NCI-H1417 (cell line): ENCODE measurements around the gene RAB34.
"Not testable (repeated sequence)": the region's sequence is repeated elsewhere in the genome, so short reads cannot be mapped to it uniquely, and the experiment has no call there.

ENCODE experiments used
- DNase-seq, 3 experiments: peaks; one replicate each; lab custom pipeline; 2025; lab: John Stamatoyannopoulos, UW

Gene RAB34

DNA sequence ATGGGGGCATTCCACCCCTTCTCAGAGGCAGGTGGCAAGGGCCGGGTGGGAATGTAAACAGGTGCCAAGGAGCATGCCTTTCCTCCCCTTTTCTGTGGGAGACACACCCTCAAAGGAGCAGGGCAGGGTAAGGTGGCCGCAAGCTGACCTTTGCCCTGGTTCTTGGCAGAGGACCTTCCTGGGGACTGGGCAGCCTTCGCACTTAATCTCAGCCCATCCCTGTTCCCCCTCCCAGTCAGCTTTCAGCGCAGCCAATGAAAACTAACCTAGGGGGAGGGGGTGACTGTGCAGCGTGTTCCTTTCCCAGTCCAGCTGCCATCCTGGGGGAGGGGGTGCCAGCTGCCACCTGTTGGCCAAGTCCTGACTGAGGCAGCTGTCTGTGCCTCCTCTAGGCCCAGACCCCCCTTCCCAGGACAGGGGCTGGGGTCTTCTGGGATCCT is 29.0 kb upstream of the RAB34 start:
- DNase-seq = peak in 2 of 3 experiments; percentile 63 to 84

DNA sequence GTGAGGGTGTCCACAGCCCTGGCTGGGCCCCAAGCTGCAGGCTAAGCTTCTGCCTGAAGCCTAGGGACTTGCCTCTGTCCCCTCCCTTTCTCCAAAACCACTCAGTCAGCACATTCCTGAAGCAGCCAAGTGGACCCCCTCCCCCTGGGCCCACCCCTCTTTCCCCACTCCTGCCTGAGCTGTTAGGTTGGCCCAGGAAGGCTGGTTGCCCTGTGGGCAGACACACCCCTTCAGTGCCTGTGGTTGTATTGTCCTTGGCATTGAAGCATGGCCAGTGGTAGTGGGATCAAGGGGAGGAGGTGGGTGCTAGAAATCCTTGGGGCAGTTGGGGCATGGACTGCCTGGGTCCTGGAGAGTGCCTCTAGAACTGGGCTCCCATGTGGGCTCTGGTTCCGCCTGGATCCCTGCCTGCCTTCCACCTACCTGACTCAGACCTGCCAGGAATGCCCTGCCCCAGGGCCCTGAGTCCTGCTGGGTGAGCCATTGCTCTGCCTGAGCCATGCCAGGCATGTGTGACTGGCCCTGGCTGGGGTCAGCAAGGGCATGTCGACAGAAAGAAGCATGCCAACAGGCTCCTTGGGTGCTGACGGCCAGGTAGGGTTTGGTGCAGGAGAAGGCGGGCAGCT is 28.2 kb upstream of the RAB34 start:
- no peak for DNase-seq

- peak; percentile 26 to 80 (median 71) for DNase-seq
These were observed 27.5 kb upstream of the RAB34 start for GRCh38 chr17:28744972-28745785.

DNA sequence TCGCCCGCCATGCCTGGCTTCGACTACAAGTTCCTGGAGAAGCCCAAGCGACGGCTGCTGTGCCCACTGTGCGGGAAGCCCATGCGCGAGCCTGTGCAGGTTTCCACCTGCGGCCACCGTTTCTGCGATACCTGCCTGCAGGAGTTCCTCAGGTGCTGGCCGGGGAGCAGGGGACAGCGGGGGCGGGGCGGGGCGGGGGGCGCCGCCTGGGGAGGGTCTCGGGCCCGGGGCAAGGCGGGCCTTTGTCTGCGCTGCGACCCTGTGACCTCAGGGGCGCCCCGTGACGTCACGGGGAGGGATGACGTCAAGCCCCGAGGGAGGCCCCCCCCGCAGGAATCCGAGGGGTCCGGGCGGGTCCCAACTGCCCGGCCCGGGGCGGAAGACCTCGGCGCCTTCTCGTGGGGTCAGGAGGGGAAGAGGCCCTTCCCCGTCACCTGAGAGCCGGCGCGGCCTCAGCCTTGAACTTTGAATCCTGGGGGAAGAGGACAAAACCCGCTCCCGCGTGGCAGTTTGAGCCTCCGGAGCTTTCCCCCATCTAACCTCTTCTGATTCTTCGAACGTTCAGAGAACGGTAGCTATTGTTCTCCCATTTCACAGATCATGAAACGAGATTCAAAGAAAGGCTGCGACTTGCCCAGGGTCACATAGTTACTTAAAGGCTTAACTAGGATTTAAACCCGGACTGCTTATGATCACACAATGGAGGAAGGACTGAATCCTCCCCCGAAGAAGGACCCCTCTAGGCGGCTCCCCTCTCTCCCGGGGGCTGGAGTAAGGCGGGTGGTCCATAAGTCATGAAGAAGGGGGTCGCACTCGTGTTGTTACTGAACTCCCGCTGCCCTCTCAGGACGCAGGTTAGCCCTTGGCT is 26.7 kb upstream of the RAB34 start:
- peak; percentile 22 to 74 (median 67) for DNase-seq

GRCh38 chr17:28743243-28744103 is 25.8 kb upstream of the RAB34 start, which contains the start of gene TRAF4:
Gene TRAF4 (plus strand): TSS chr17:28744011. CDS start chr17:28744113, 102 bp downstream.
- peak; percentile 85 to 97 (median 94) for DNase-seq

GRCh38 chr17:28741358-28742349 is 24.0 kb upstream of the RAB34 start:
- no peak for DNase-seq

DNA sequence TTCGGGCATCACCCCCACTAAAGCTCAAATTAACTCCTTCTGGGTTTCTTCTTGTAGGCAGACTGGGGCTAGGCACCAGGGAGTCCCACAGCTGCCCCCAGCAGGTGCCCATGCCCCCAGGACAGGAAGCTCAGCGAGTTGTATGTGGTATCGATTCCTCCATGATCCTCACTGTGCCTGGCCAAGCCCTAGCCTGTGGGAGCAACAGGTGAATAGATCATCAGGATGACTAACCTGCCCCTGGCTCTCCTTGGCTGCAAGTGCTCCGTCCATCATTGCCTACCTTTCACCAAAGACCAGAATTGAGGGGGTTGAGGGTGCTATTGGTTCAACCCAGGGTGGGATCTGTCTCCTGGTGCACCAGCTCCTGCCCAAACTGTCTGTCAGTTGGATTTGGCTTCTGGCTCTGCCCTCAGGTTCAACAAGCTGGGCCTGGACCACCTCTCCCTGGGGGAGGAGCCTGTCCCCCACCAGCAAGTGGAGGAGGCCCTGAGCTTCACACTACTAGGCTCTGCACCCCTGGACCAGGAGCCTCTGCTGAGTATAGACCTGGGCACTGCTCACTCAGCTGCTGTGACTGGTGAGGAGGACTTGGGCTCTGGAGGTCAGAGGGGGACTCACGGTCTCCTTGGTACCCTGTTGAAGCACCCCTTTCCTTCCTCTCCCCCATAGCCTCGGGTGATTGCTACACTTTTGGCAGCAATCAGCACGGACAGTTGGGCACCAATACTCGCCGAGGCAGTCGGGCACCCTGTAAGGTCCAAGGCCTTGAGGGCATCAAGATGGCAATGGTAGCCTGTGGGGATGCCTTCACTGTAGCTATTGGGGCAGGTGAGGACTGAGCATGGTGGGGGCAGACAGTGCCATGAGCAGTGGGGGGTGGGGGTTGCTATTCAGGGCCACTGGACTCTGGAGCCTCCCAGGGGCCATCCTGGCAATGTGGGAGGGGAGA is 23.0 kb upstream of the RAB34 start:
- DNase-seq = no peak

DNA sequence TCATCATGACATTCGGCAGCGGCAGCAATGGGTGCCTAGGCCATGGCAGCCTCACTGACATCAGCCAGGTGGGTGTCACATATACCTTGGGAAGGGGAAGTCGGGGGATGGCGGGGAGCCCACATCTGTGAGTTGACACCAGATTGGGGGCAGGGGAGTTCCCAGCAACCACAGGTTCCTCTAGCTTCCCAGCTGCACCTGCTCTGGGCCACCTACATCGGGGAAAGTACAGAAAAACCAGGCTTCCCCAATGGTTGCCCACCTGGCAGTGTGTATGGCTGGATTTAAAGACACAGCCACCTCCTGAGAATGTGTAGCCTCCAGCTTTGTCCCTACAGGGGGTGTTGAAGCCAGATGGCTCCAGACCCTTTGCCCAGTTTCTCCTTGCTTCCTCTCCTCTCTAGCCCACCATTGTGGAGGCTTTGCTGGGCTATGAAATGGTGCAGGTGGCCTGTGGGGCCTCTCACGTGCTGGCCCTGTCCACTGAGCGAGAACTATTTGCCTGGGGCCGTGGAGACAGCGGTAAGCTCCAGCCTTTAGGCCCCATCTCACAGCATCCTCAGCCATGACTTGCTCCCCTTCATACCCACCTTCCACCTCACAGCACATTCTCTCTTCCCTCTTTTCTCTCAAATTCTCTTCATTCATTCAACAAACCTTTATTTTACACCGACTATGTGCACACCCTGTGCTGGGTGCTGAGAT is 21.2 kb upstream of the RAB34 start:
- DNase-seq = no peak

DNA sequence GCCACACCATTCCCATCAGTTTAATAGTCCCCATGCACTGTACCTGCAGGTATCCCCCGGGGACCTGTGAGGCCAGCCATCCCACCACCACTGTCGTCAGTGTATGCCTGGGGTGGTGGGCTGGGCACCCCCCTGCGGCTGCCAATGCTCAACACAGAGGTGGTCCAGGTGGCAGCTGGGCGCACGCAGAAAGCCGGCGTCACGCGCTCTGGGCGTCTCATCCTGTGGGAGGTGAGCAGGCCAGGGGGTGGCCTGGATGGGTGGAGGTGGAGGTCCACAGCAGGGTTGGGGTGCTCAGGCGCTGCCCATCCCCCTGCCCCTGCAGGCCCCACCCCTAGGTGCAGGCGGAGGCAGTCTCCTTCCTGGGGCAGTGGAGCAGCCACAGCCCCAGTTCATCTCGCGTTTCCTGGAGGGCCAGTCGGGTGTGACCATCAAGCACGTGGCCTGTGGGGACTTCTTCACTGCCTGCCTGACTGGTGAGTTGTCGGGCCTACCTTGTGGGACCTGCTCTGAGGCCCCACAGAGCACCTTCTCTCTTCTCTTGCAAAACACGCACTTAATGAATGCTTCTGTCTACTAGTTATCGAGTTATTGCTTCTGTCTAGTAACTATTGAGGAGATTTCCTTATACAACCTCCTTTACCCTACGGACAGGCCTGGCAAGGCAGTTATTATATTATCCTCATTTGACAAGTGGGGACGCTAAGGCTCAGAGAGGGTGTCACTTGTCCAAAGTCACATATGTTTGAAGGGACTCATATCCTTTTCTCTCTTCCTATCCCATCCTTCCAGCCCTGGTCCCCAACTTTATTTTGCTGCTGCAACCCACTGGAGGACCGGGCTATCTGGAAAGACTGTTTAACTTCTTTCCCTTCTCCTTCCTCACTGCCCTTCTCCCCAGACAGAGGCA is 20.4 kb upstream of the RAB34 start:
- no peak for DNase-seq

DNA sequence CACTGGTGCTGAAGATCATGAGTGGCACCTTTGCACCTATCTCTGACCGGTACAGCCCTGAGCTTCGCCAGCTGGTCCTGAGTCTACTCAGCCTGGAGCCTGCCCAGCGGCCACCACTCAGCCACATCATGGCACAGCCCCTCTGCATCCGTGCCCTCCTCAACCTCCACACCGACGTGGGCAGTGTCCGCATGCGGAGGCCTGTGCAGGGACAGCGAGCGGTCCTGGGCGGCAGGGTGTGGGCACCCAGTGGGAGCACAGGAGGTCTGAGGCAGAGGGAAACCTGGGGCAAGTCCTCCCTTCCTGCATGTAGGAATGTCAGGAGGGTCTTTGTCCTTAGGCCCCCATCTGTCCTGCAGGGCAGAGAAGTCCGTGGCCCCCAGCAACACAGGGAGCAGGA is 19.6 kb upstream of the RAB34 start:
- DNase-seq = no peak

GRCh38 chr17:28735913-28736769 is 18.5 kb upstream of the RAB34 start:
- not testable (repeated sequence) for DNase-seq

DNA sequence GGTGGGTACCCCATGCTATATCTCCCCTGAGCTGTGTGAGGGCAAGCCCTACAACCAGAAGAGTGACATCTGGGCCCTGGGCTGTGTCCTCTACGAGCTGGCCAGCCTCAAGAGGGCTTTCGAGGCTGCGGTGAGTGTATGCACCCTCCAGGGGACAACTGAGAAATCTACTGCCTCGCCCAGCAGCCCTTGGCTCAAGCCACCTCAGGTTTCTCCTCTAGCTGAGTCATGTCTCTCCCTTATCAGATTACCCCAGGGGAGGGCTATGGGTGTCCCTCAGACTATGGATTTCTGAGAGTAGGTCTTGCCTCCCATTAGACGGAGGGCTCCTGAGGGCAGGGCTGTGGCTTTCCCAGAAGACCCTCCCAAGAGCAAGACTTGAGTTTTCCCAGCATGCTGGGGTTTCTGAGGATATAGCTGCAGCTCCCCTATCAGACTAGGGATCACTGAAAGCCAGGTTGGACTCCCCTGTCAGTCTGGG is 17.6 kb upstream of the RAB34 start:
- DNase-seq = no peak

- DNase-seq = no peak
These were observed 17.1 kb upstream of the RAB34 start for GRCh38 chr17:28734712-28735241.

GRCh38 chr17:28733346-28733745 is 15.7 kb upstream of the RAB34 start:
- no peak for DNase-seq

GRCh38 chr17:28729950-28730330 is 12.3 kb upstream of the RAB34 start:
- DNase-seq = no peak
